Stimulated activated naive CD8-positive, alpha-beta T cell treated with anti-CD3 and anti-CD28 coated beads, Interleukin-15, Interleukin-2, amounts not matched to agents 100 ng/mL and 50 ng/mL, for 24 hours (primary cell): ENCODE results near the gene ACOX1.

Source experiments
- H3K27ac Mint-ChIP-seq: one replicate; pipeline ENCODE4 v1.8.0; 2021; ENCODE audit warnings: mild to moderate bottlenecking, mixed read lengths
- H3K27me3 Mint-ChIP-seq: one replicate; pipeline ENCODE4 v1.8.0; 2021; ENCODE audit warnings: mixed read lengths
- H3K36me3 Mint-ChIP-seq: one replicate; pipeline ENCODE4 v1.8.0; 2021; ENCODE audit warnings: low read depth, mixed read lengths
- H3K4me1 Mint-ChIP-seq: one replicate; pipeline ENCODE4 v1.8.0; 2021; ENCODE audit warnings: low read depth, mixed read lengths
- H3K4me3 Mint-ChIP-seq: one replicate; pipeline ENCODE4 v1.8.0; 2021; ENCODE audit warnings: mild to moderate bottlenecking, mixed read lengths
- H3K9me3 Mint-ChIP-seq: one replicate; pipeline ENCODE4 v1.8.0; 2021; ENCODE audit warnings: mixed read lengths

ACOX1 gene

DNA sequence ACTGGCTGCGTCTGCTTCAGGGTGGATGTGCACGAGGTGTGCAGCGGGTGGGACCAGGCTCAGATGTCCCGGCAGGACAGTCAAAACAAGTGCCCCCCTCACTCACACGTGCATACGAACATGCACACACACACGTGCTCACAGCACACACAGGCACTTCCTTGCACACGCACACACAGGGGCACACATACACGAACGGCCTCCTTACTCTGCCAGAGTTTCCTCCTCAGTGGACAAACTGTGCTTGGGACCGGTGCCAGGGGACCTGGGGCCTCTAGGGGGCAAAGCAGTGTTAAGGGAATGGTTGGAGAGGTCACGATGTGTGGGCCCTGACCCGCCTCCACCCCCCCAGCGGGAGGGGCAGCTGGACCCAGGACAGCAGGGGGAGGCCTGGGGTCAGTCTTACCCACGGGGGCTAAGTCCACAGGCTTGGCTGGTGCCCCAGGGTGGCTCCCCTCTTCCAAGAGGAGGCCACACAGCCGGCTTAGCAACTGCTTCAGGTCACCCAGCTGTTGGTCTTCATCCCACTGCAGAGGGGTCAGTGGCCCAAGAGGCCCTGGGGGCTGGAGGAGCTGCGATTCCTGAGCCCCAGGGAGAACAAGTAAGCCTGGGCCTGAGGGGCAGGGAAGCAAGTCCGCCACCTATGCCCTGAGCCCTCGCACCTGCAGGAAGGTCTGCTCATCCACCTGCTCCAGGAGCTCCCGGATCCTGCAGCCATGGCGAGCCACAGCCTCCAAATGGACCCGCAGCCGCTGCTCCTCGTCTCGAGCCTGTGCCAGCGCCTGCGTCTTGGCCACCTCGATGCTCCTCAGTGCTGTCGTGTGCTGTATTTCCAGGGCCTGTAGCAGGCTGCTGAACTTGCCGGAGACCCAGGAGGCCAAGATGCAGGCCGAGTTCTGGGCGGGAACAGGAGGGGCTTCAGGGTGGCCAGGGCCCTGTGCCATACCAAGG, 87.1 kb downstream of the ACOX1 start:
- peaks cover 28% of the 10 kb centered on the region for H3K36me3 Mint-ChIP-seq
- H3K4me1 Mint-ChIP-seq, result peaks cover 34% of the 10 kb centered on the region
- H3K27ac Mint-ChIP-seq, result no peak overlapping the region
- H3K9me3 Mint-ChIP-seq, result no peaks in the 10 kb centered on the region
- H3K4me3 Mint-ChIP-seq, result no peak overlapping the region
- no peaks in the 10 kb centered on the region for H3K27me3 Mint-ChIP-seq
